Sigmoid colon (tissue), 4 donors: ENCODE results near the gene INAFM1.

Source experiments
- POLR2AphosphoS5 ChIP-seq, 4 donors: sonication (generic); formaldehyde crosslinking; IDR thresholded peaks; one replicate each; pipeline ENCODE4 v1.6.1; 2017; ENCODE audit warnings: antibody characterized with exemption in 4 of 4
- TF ChIP-seq, protein P1 (sequence below), 4 experiments: fragments of 450-650 bp in 3 of 4; fragments of 200-600 bp in 1 of 4; IDR thresholded peaks; one replicate each; pipeline ENCODE4 v1.5.1; 2016 to 2019; ENCODE audit warnings: antibody characterized with exemption in 4 of 4, mild to moderate bottlenecking in 3 of 4, moderate library complexity in 2 of 4

- no peak for TF ChIP-seq POLR2AphosphoS5 (IDR thresholded peaks at IDR 0.05)
- TF ChIP-seq, protein P1, sequence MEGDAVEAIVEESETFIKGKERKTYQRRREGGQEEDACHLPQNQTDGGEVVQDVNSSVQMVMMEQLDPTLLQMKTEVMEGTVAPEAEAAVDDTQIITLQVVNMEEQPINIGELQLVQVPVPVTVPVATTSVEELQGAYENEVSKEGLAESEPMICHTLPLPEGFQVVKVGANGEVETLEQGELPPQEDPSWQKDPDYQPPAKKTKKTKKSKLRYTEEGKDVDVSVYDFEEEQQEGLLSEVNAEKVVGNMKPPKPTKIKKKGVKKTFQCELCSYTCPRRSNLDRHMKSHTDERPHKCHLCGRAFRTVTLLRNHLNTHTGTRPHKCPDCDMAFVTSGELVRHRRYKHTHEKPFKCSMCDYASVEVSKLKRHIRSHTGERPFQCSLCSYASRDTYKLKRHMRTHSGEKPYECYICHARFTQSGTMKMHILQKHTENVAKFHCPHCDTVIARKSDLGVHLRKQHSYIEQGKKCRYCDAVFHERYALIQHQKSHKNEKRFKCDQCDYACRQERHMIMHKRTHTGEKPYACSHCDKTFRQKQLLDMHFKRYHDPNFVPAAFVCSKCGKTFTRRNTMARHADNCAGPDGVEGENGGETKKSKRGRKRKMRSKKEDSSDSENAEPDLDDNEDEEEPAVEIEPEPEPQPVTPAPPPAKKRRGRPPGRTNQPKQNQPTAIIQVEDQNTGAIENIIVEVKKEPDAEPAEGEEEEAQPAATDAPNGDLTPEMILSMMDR (IDR thresholded peaks at IDR 0.05), result no peak
These were observed 27.6 kb downstream of the INAFM1 start for GRCh38 chr19:47302249-47302648.
